Measurements from ENCODE around the gene PTPRD.

GRCh38 chr9:8895106-8895860 lies 1717.5 kb downstream of the PTPRD start:
- TF ChIP-seq, protein P1, sequence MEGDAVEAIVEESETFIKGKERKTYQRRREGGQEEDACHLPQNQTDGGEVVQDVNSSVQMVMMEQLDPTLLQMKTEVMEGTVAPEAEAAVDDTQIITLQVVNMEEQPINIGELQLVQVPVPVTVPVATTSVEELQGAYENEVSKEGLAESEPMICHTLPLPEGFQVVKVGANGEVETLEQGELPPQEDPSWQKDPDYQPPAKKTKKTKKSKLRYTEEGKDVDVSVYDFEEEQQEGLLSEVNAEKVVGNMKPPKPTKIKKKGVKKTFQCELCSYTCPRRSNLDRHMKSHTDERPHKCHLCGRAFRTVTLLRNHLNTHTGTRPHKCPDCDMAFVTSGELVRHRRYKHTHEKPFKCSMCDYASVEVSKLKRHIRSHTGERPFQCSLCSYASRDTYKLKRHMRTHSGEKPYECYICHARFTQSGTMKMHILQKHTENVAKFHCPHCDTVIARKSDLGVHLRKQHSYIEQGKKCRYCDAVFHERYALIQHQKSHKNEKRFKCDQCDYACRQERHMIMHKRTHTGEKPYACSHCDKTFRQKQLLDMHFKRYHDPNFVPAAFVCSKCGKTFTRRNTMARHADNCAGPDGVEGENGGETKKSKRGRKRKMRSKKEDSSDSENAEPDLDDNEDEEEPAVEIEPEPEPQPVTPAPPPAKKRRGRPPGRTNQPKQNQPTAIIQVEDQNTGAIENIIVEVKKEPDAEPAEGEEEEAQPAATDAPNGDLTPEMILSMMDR (IDR thresholded peaks at IDR 0.05) = no peak
- no peak for TF ChIP-seq POLR2A (IDR thresholded peaks at IDR 0.05)

All from thyroid gland (tissue), 4 donors.